GM21717 (cell line): ENCODE measurements around the gene HIVEP3.
"Not testable (repeated sequence)": the region's sequence is repeated elsewhere in the genome, so short reads cannot be mapped to it uniquely, and the experiment has no call there.

ENCODE experiments used
- ATAC-seq: cut with Tn5 transposase; IDR thresholded peaks from one replicate; pipeline ENCODE4 v1.9.1; 2021; ENCODE audit warnings: mild to moderate bottlenecking, moderate library complexity; ENCODE audit not compliant: unreplicated experiment

HIVEP3 gene

GRCh38 chr1:41576206-41576605 lies 342.5 kb downstream of the HIVEP3 start:
- no peak for ATAC-seq

GRCh38 chr1:41574842-41575241 lies 343.9 kb downstream of the HIVEP3 start:
- ATAC-seq: no peak

- ATAC-seq: peak; percentile 76
Observed at GRCh38 chr1:41573785-41574713, 344.7 kb downstream of the HIVEP3 start.

GRCh38 chr1:41573194-41573593 lies 345.5 kb downstream of the HIVEP3 start:
- no peak for ATAC-seq

GRCh38 chr1:41572224-41572623 lies 346.5 kb downstream of the HIVEP3 start:
- ATAC-seq: no peak

- no peak for ATAC-seq
Observed at GRCh38 chr1:41571041-41571440, 347.7 kb downstream of the HIVEP3 start.

GRCh38 chr1:41568204-41568603 lies 350.5 kb downstream of the HIVEP3 start:
- ATAC-seq: no peak

GRCh38 chr1:41566969-41567368 lies 351.8 kb downstream of the HIVEP3 start:
- no peak for ATAC-seq

- ATAC-seq: no peak
Observed at GRCh38 chr1:41566274-41566885, 352.3 kb downstream of the HIVEP3 start.

- ATAC-seq: no peak
Observed at GRCh38 chr1:41564741-41565475, 353.8 kb downstream of the HIVEP3 start.

GRCh38 chr1:41562328-41562727 lies 356.4 kb downstream of the HIVEP3 start:
- ATAC-seq: no peak

GRCh38 chr1:41560931-41561330 lies 357.8 kb downstream of the HIVEP3 start:
- no peak for ATAC-seq

GRCh38 chr1:41560496-41560895 lies 358.2 kb downstream of the HIVEP3 start:
- ATAC-seq: no peak

GRCh38 chr1:41559331-41559730 lies 359.4 kb downstream of the HIVEP3 start:
- ATAC-seq: no peak

- ATAC-seq: no peak
Observed at GRCh38 chr1:41558761-41559171, 360.0 kb downstream of the HIVEP3 start.

GRCh38 chr1:41557751-41558455 lies 360.8 kb downstream of the HIVEP3 start:
- no peak for ATAC-seq

GRCh38 chr1:41554746-41555145 lies 364.0 kb downstream of the HIVEP3 start:
- ATAC-seq: not testable (repeated sequence)

GRCh38 chr1:41547781-41548560 lies 370.8 kb downstream of the HIVEP3 start:
- ATAC-seq: no peak

GRCh38 chr1:41547336-41547735 lies 371.4 kb downstream of the HIVEP3 start:
- ATAC-seq: no peak

GRCh38 chr1:41546833-41547135 lies 371.9 kb downstream of the HIVEP3 start:
- ATAC-seq: no peak
